Activated T-helper 1 cell treated with anti-CD3 and anti-CD28 coated beads, Interleukin-2, amount 50 U/mL, for 16 hours (primary cell): ENCODE measurements around the gene CD160.
"Not testable (repeated sequence)": the region's sequence is repeated elsewhere in the genome, so short reads cannot be mapped to it uniquely, and the experiment has no call there.

Experiments used
- DNase-seq, 2 donors: peaks; one replicate each; pipeline ENCODE4 v3.0.0-alpha.2; 2020; ENCODE audit warnings: low read depth in 1 of 2, low spot score in 1 of 2

Gene CD160, protein sequence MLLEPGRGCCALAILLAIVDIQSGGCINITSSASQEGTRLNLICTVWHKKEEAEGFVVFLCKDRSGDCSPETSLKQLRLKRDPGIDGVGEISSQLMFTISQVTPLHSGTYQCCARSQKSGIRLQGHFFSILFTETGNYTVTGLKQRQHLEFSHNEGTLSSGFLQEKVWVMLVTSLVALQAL

DNA sequence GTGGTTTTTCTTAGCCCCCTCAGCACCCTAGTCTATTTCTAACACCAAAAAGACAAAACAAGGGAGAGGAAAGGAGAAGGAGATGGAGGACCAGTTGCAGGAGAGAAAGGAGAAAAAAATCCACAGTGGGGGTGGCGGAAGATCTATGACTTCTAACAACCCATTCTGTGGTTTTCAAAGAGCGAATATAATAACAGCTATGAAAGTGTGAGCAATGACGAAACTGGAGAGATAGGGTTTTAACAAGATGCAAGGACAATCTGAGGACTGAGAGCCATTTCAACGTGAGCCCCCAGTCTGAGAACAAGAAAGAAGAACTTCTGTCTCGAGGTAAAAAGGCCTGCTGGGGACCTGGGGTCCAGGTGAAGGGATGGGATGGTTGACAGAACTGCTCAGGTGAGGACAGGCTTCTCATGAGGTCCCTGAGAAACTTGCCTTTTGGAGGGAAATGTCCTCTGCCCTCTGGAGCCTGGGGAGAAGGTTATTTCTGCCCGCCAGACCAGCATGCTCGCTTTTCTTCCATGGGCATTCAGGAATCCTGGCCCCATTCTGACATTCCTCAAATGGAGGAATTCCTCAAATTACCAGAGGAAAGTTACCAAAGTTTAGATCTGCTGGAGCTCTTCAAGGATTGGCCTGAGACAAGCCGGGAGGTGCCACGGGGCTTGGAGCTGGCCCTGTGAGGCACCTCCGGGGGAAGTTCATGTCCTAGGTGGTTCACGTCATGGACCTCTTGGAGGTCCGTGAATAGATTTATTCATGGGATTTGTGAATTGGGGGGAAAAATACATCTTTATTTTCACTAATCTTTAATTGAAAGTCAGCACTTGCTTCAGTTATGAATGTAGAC, at the start of gene CD160:
TSS of gene CD160 (plus strand) at position 270 of the 850 bp plus-strand sequence. CDS start 8,829 bp downstream, outside the sequence.
- DNase-seq: no peak

GRCh38 chr1:145670995-145671745, 48.1 kb upstream of the CD160 start:
- DNase-seq: not testable (repeated sequence)

GRCh38 chr1:145673217-145673616, 46.1 kb upstream of the CD160 start:
- not testable (repeated sequence) for DNase-seq

DNA sequence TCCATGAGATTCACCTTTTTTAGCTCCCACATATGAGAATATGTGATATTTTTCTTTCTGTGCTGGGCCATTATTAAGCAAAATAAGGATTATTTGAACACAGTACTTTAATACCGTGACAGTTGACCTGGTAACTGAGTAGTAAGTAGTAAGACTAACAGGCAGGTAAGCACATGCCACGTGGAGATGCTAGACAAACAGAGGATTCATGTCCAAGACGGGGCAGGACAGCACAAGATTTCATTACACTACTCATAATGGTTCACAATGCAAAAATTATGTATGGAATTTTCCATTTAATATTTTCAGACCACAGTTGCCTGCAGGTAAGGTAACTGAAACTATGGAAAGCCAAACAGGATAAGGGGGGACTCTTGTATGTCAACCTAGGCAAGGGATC, 34.4 kb upstream of the CD160 start:
- DNase-seq: not testable (repeated sequence)

- DNase-seq: not testable (repeated sequence)
Measured at GRCh38 chr1:145686078-145686477, 33.2 kb upstream of the CD160 start.

- DNase-seq: no peak
Measured at GRCh38 chr1:145688328-145688727, 31.0 kb upstream of the CD160 start.

GRCh38 chr1:145688924-145689323, 30.4 kb upstream of the CD160 start:
- no peak for DNase-seq

DNA sequence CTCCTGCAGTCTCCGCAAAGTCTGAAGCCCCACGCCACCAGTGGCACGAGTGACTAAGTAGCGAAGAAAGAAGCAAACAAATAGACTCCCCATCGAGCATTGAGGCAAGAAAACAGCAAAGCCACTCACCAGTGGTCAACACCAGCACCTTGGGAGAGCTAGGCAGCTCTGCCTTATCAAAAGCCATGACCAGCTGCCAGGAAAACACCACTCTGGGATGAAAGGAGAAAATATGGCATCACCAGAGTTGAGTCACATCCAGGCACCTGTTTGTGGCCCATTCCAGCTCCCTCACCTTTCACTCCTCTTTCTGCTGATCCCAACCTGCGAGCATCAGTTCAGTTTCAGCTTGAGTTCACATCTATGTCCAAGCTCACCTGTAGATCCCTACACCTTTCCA, 29.4 kb upstream of the CD160 start:
- DNase-seq: no peak

DNA sequence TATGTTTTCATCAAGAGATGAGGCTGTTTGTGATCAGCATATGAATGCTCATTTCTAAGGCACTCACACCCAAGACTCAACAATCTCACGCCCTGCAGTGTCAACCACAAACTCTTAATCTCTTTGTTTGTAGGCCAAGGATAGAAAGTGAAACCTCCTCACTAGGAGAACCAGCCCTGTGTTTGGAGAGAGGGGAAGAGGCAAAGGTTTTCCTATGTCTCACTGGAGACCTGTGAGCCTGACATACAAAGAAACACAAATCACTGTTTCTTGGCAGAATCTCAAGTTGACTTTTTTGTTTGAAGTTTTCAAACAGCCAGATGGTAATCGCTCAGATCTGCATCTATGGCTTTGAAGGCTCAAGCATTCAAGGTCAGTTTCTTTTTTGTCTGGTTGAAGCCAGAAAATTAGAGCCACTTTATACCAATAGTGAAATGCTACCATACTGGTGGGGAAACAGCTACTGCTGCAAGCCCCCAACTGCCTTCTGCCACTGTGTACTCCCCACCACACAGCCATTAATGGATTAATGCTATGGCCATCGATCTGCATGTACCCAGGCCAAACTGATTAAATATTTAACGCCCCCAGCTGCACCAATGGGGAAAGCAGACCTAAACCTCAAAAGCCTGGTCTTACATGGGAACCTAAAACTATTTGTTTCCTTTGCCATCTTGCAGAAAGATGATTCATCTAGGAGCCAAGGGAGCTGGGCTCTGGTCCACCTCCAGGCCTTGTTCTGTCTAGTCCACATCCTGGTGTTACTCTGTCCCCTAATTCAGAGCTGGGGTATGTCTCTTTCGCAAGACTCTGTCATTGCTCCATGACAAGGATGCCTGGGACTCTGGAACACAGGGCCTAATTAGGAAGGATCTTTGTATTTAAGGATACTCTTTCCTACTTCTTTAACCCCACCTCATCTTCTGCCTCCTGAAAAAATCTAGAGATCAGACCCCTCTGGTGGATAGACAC, 28.4 kb upstream of the CD160 start:
- DNase-seq: no peak

- DNase-seq: no peak
Measured at GRCh38 chr1:145692785-145693443, 26.4 kb upstream of the CD160 start.

DNA sequence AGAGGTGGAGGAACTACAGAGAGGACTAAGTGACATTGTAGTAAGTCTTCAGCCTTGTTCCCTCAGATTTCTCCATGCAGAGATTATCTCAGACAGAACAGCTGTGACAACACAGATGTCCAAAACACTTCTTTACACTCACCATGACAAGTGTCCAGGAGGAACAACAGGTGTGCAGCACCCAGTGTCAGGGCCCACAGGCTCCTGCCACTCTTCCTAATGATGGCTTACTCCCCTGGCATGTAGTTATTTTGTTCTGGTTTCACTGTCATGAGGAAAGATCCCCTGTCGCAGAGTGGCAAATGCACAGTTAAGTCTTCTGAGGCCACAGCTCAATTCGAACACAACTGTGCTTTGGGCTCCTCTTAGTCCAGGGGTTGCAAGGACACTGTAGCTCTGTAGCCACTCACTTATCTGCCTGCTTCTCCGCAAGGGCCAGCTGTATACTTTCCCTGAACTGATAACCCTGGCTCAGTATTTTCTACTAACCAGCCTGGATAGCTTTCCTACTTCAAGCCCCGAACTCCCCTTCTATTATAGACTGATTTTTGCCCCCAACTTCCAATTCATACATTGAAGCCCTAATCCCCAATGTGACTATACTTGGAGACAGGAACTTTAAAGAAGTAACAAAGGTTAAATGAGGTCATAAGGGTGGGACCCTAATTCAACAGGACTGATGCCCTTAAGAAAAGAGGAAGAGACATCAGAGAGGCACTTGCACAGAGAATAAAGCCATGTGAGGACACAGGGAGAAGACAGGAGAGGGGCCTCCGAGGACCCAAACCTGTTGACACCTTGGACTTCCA, 23.3 kb upstream of the CD160 start:
- no peak for DNase-seq

DNA sequence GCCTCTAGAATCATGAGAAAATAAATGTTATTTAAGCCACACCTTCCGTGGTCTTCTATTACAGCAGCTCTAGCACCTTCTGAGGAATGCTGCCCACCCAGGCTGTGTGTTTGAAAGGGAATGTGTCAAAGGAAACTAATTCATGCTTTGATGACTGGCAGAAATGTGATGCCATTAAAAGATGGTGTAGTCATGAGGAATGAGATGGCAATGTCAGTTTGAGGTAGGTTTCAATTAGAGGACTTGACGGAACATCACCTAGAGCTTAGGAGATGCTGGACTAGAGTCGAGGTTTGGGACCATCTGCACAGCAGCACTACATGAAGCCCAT, 22.7 kb upstream of the CD160 start:
- DNase-seq: no peak

DNA sequence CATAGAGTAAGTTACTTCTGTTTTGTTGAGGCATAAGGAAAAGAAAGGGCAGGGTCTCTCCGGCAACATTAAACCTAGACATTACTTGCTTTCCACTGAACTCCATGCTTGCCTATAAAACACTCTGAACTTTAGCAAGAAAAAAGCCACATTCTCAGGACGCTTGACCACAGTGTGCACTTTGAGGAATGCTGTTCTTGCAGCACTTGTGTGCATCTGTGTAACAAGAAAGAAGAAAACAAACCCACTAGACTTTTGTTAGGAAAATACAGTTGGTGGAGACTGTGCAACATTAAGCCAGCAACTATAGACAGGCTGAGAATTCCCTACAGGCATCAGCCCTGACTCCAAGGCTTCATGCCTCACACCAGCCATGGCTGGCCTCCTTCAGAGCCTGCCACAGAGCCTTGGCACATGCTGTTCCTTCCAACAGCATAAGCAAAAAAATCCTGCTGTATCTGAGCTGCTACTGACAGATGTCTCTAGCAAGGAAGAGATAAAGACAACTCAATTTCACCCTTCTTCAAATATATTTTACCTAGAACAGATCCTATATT, 17.9 kb upstream of the CD160 start:
- no peak for DNase-seq

DNA sequence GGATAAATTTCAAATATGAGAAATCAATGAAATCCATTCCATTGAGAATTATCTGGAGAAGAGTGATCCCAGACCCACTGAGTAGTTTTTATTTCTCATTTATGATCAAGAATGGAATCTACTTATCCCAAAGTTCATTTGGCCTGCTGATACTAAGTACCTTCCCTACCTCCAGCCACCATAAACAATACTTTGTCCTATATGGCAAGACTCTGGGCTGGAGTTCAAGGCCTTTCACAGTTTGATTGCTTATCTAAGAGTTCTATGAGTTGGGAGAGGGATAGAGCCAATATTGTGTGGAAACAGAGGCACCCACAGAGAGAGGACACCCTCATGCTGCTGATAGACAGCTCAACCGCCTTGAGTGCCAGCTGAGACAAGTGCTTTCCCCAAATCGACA, 17.2 kb upstream of the CD160 start:
- DNase-seq: no peak

DNA sequence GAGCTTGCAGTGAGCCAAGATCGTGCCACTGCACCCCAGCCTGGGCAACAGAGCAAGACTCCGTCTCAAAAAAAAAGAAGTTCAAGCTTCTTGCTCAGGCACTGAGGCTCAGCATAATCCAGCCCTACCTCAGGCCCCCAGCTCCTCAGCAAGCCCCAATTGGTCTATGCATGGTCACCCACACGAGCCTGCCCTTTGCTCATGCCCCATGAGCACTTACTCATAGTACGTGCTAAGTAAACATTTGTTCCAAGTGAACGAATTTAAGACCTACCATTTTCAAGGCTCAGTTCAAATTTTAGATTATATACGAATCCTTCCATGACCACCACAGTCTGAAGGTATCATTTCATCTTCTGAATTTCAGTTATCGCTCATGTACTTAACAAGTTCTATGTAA, 16.5 kb upstream of the CD160 start:
- DNase-seq: no peak

GRCh38 chr1:145705622-145706021, 13.7 kb upstream of the CD160 start:
- no peak for DNase-seq

DNA sequence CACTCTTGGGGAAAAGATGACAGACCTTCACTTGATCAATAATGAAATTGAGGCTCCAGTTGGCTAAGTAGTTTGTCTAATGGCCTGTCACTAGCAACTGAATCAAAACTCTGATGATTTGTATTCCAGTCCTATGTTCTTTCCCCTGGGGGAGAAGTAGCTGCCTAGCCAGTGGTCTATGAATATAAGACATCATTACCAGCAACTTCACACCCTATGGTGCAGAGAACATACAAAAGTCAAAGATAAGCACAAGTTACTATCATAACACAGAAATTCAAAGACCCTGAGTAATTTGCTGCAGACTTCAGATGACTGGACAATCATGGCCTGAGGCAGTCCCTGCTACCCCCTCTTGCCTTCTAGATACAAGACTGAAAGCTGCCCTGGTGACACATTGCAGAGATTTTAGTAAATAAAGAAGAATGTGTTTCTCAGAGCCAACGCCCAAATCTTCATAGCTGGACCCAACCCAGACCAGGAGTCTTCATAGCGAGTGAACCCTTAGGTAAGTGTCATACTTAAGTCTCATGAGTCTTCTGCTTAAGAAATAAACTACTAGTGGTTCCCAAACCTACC, 13.1 kb upstream of the CD160 start:
- no peak for DNase-seq

- DNase-seq: no peak
Measured at GRCh38 chr1:145707183-145707867, 12.0 kb upstream of the CD160 start, which contains the start of gene PDZK1. PDZK1 (minus strand) TSS chr1:145707368; CDS start chr1:145688021, 19,347 bp downstream.
